H1 (cell line): ENCODE results near the gene TSPAN33. TPM values are rescaled to one million over a fixed set of nuclear protein-coding genes. Genes with fewer than 3 reads are reported as not detected.
A peak's percentile ranks its signal among the peaks of the same experiment; 100 is the strongest.

ENCODE experiments used
- ASH2L ChIP-seq: fragments of 200-600, 300-600 bp; sonication (generic); IDR thresholded peaks from one replicate; pipeline ENCODE4 v1.7.1; 2017; ENCODE audit warnings: low read length
- BCL11A ChIP-seq, 2 experiments: IDR thresholded peaks; one replicate each; pipeline ENCODE4 v1.6.1; 2011; ENCODE audit warnings: low read depth in 2 of 2, low read length in 2 of 2, mild to moderate bottlenecking in 2 of 2
- CBX5 ChIP-seq: fragments of 300-800, 300-1000 bp; sonication (generic); IDR thresholded peaks from 2 replicates; pipeline ENCODE4 v1.7.1; 2016; ENCODE audit warnings: antibody characterized with exemption, low read length, low read depth
- CEBPB ChIP-seq: IDR thresholded peaks from 2 replicates; pipeline ENCODE4 v1.6.1; 2012; ENCODE audit warnings: low read depth, low read length
- CHD1 ChIP-seq: IDR thresholded peaks from 2 replicates; pipeline ENCODE4 v1.6.1; 2012; ENCODE audit warnings: low read depth, low read length, improper control_type of control experiment
- CHD2 ChIP-seq: IDR thresholded peaks from 2 replicates; pipeline ENCODE4 v1.6.1; 2012; ENCODE audit warnings: low read length, improper control_type of control experiment
- CTCF ChIP-seq, 3 experiments: IDR thresholded peaks; 1 replicate in 2 of 3; 2 replicates in 1 of 3; pipeline versions ENCODE4 v1.5.1 to v1.6.1; 2011; ENCODE audit warnings: low read length in 3 of 3, mild to moderate bottlenecking in 3 of 3, inconsistent platforms in 2 of 3, low read depth in 1 of 3, moderate library complexity in 1 of 3; ENCODE audit not compliant: insufficient read depth in 1 of 3; ENCODE audit errors: control extremely low read depth in 1 of 3
- FOSL1 ChIP-seq: IDR thresholded peaks from 2 replicates; pipeline ENCODE4 v1.6.1; 2011; ENCODE audit warnings: mild to moderate bottlenecking, low read depth, low read length, moderate library complexity; ENCODE audit not compliant: insufficient read depth
- GABPA ChIP-seq: IDR thresholded peaks from 2 replicates; pipeline ENCODE4 v1.6.1; 2011; ENCODE audit warnings: mild to moderate bottlenecking, low read length, moderate library complexity, borderline replicate concordance; ENCODE audit not compliant: insufficient read depth
- GTF2F1 ChIP-seq: IDR thresholded peaks from 2 replicates; pipeline ENCODE4 v1.6.1; 2012; ENCODE audit warnings: low read depth, low read length, improper control_type of control experiment, borderline replicate concordance
- JUND ChIP-seq: IDR thresholded peaks from 2 replicates; pipeline ENCODE4 v1.6.1; 2011; ENCODE audit warnings: mild to moderate bottlenecking, improper control_type of control experiment, low read length
- KDM5A ChIP-seq: fragments of 200-600 bp; IDR thresholded peaks from 2 replicates; pipeline ENCODE4 v1.7.1; 2012; ENCODE audit warnings: mild to moderate bottlenecking, low read length, inconsistent platforms, mixed read lengths
- MAFK ChIP-seq: IDR thresholded peaks from 2 replicates; pipeline ENCODE4 v1.6.1; 2012; ENCODE audit warnings: low read depth, mild to moderate bottlenecking, improper control_type of control experiment, low read length
- PHF8 ChIP-seq: fragments of 200-600 bp; sonication (generic); conservative IDR thresholded peaks from 2 replicates; pipeline ENCODE4 v1.7.1; 2012; ENCODE audit warnings: low read depth, mild to moderate bottlenecking, inconsistent platforms, low read length, moderate library complexity
- POLR2A ChIP-seq, 2 experiments: IDR thresholded peaks; 1 replicate in 1 of 2; 2 replicates in 1 of 2; pipeline ENCODE4 v1.6.1; 2011; ENCODE audit warnings: low read depth in 2 of 2, low read length in 2 of 2, mild to moderate bottlenecking in 2 of 2; ENCODE audit errors: control extremely low read depth in 1 of 2
- RBBP5 ChIP-seq: IDR thresholded peaks from 2 replicates; pipeline ENCODE4 v1.7.1; 2012; ENCODE audit warnings: low read depth, mild to moderate bottlenecking, inconsistent platforms, low read length, moderate library complexity, borderline replicate concordance
- RFX5 ChIP-seq: IDR thresholded peaks from 2 replicates; pipeline ENCODE4 v1.6.1; 2011; ENCODE audit warnings: low read depth, low read length, improper control_type of control experiment, borderline replicate concordance
- SP2 ChIP-seq: IDR thresholded peaks from 2 replicates; pipeline ENCODE4 v1.6.1; 2012; ENCODE audit warnings: mild to moderate bottlenecking, low read length, inconsistent platforms
- SP4 ChIP-seq: IDR thresholded peaks from 2 replicates; pipeline ENCODE4 v1.6.1; 2012; ENCODE audit warnings: low read length, inconsistent platforms
- TAF1 ChIP-seq: IDR thresholded peaks from 2 replicates; pipeline ENCODE4 v1.6.1; 2011; ENCODE audit warnings: mild to moderate bottlenecking, low read depth, low read length
- TAF7 ChIP-seq: optimal IDR thresholded peaks from 2 replicates; pipeline ENCODE3; 2011; ENCODE audit warnings: low read depth, mild to moderate bottlenecking, inconsistent platforms, low read length, moderate library complexity, borderline replicate concordance
- polyA plus RNA-seq, 7 experiments: library from polyadenylated mRNA; depleted of rRNA in 3 of 7; stranded (reverse) in 5 of 7; unstranded in 2 of 7; fragments of >200 nt in 5 of 7; fragments of 200-250 nt in 2 of 7; gene quantifications; 1 replicate in 5 of 7; 2 replicates in 1 of 7; 4 replicates in 1 of 7; pipeline versions ENCODE4 v1.2.1 to v1.2.3, GENCODE V29; 2011 to 2013; ENCODE audit warnings: missing spikeins in 2 of 7, mixed read lengths in 2 of 7
- total RNA-seq: library from RNA; stranded (reverse); fragmentation: NEBNext Ultra II Directional; extraction: Animal tissue kit (Norgen Biotek cat#: 25700); gene quantifications from 2 replicates; pipeline ENCODE4 v1.2.1, GENCODE V29; 2021
- TF ChIP-seq, protein P1 (sequence below): IDR thresholded peaks from 2 replicates; pipeline ENCODE4 v1.6.1; 2011; ENCODE audit warnings: low read depth, mild to moderate bottlenecking, low read length; ENCODE audit not compliant: insufficient read depth
- TF ChIP-seq, protein P2 (sequence below): IDR thresholded peaks from 2 replicates; pipeline ENCODE4 v1.6.1; 2012; ENCODE audit warnings: inconsistent platforms

Gene TSPAN33
- total and polyA plus RNA-seq, 2 of the 8 experiments (the other 6 are each of a cell fraction or from before 2014, with no cell fraction given): 42.8 to 47.1 TPM

DNA sequence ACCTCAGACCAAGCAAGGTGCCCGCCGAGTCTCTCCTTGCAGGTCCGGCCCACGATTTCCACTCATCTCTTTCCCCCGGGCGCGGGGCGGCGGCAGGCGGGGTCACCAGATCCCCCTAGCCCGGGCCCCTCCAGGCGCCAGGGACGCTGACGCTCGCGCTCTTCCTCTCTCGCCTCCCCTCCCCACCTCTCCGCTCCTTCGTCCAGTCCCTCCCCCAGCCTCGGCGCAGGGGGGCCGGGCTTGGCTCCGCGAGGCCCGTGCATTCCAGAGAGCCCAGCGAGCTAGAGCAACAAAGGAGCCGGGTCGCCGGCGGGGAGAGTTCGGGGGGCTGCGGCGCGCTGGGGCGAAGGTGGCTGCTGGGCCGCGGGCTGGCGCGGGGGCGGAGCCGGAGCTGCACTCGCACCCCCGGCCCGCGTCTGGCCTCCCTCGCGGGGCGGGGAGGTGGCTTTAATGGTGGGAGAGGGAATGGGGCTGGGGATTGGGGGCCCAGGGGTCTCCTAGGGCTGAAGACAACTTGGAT, 43.9 kb downstream of the TSPAN33 start, which contains the start of gene SMO (continued):
- TF ChIP-seq GTF2F1 (no peak), RBBP5 (peak; percentile 55; the same call in 1 of the 2 replicates), KDM5A (no peak), GABPA (no peak), MAFK (no peak), BCL11A (IDR thresholded peaks at IDR 0.05; ENCODE audit: low read depth in 2 of 2, low read length in 2 of 2) (no peak), RFX5 (no peak), ASH2L (peak; percentile 96), CHD2 (peak; percentile 51; the same call in 1 of the 2 replicates), FOSL1 (no peak), POLR2A (IDR thresholded peaks at IDR 0.05; ENCODE audit: control extremely low read depth in 1 of 2, low read depth in 2 of 2, low read length in 2 of 2) (peak; percentile 90 to 93), TAF7 (peak; percentile 86), CHD1 (no peak), PHF8 (peak; percentile 83), CBX5 (no peak), TAF1 (peak; percentile 94), CEBPB (no peak), CTCF (IDR thresholded peaks at IDR 0.05; ENCODE audit: control extremely low read depth in 1 of 3, insufficient read depth in 1 of 3, low read depth in 1 of 3, low read length in 3 of 3) (no peak), SP4 (no peak), SP2 (no peak), JUND (no peak)
- TF ChIP-seq, protein P1, sequence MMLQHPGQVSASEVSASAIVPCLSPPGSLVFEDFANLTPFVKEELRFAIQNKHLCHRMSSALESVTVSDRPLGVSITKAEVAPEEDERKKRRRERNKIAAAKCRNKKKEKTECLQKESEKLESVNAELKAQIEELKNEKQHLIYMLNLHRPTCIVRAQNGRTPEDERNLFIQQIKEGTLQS: no peak
- TF ChIP-seq, protein P2, sequence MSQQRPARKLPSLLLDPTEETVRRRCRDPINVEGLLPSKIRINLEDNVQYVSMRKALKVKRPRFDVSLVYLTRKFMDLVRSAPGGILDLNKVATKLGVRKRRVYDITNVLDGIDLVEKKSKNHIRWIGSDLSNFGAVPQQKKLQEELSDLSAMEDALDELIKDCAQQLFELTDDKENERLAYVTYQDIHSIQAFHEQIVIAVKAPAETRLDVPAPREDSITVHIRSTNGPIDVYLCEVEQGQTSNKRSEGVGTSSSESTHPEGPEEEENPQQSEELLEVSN: no peak; the same call in 1 of the 2 replicates
